HEK293 (cell line): ENCODE results near the gene NGF.

Experiments
- CTCF ChIA-PET: fragments of 350-600 bp; formaldehyde crosslinking; extraction: SDS; loops from one replicate; lab custom pipeline; 2021; ENCODE audit warnings: antibody characterized with exemption; lab: Yijun Ruan, JAX
- POLR2A ChIA-PET: fragments of 300-600 bp; formaldehyde crosslinking; extraction: SDS; loops from one replicate; lab custom pipeline; 2020; ENCODE audit warnings: antibody characterized with exemption, inconsistent platforms; lab: Yijun Ruan, JAX
- H3K27ac ChIP-seq: fragments of 200-500 bp; sonication (Bioruptor generic); 2 replicates; pipeline ENCODE4 v1.5.1; 2014; ENCODE audit warnings: low read depth, low read length, control low read depth, inconsistent platforms; ENCODE audit errors: extremely low read depth
- H3K36me3 ChIP-seq, 2 experiments: fragments of 200-500 bp in 1 of 2; sonication (Bioruptor generic) in 1 of 2; 1 replicate in 1 of 2; 2 replicates in 1 of 2; pipeline ENCODE4 v1.5.1; 2014 to 2017; ENCODE audit warnings: inconsistent platforms in 2 of 2, low read length in 2 of 2; ENCODE audit not compliant: control insufficient read depth in 2 of 2, insufficient read depth in 1 of 2
- H3K4me1 ChIP-seq: fragments of 200-500 bp; sonication (Bioruptor generic); 2 replicates; pipeline ENCODE4 v1.5.1; 2014; ENCODE audit warnings: mild to moderate bottlenecking, low read length, inconsistent platforms; ENCODE audit not compliant: control insufficient read depth, insufficient read depth
- H3K4me3 ChIP-seq: 2 replicates; pipeline ENCODE4 v1.5.1; 2011; ENCODE audit warnings: low read depth, mild to moderate bottlenecking, control low read depth, low read length, moderate library complexity
- H3K9me3 ChIP-seq: fragments of 200-500 bp; sonication (Bioruptor generic); 2 replicates; pipeline ENCODE4 v1.5.1; 2014; ENCODE audit warnings: low read depth, low read length, inconsistent platforms; ENCODE audit not compliant: control insufficient read depth, insufficient read depth
- GLIS2 ChIP-seq: fragments of 450-650 bp; formaldehyde crosslinking; IDR thresholded peaks from 2 replicates; pipeline ENCODE4 v1.5.1; 2016; ENCODE audit warnings: missing biosample characterization, missing genetic modification characterization
- PRDM1 ChIP-seq: fragments of 450-650 bp; formaldehyde crosslinking; IDR thresholded peaks from 2 replicates; pipeline ENCODE4; 2016; ENCODE audit warnings: missing biosample characterization, missing genetic modification characterization
- SCRT2 ChIP-seq: fragments of 450-650 bp; formaldehyde crosslinking; IDR thresholded peaks from 2 replicates; pipeline ENCODE4 v1.5.1; 2016; ENCODE audit warnings: missing biosample characterization, missing genetic modification characterization
- TCF7L2 ChIP-seq: IDR thresholded peaks from 2 replicates; pipeline ENCODE4 v1.6.1; 2011; ENCODE audit warnings: low read depth, mild to moderate bottlenecking, inconsistent platforms, low read length, moderate library complexity, borderline replicate concordance
- YY2 ChIP-seq: fragments of 450-650 bp; formaldehyde crosslinking; IDR thresholded peaks from 2 replicates; pipeline ENCODE4 v1.5.1; 2016; ENCODE audit warnings: missing biosample characterization, missing genetic modification characterization
- ZBTB7A ChIP-seq: fragments of 450-650 bp; formaldehyde crosslinking; IDR thresholded peaks from 2 replicates; pipeline ENCODE4 v1.5.1; 2016; ENCODE audit warnings: low read depth, missing biosample characterization, missing genetic modification characterization
- ZNF175 ChIP-seq: fragments of 450-650 bp; formaldehyde crosslinking; IDR thresholded peaks from 2 replicates; pipeline ENCODE4 v1.5.1; 2016; ENCODE audit warnings: missing biosample characterization, missing genetic modification characterization
- ZNF292 ChIP-seq: fragments of 450-650 bp; formaldehyde crosslinking; IDR thresholded peaks from 2 replicates; pipeline ENCODE4 v1.5.1; 2016; ENCODE audit warnings: low read depth, missing biosample characterization, missing genetic modification characterization, borderline replicate concordance
- ZNF416 ChIP-seq: fragments of 450-650 bp; formaldehyde crosslinking; IDR thresholded peaks from 2 replicates; pipeline ENCODE4 v1.5.1; 2016; ENCODE audit warnings: missing biosample characterization, missing genetic modification characterization
- ZNF426 ChIP-seq: fragments of 450-650 bp; formaldehyde crosslinking; IDR thresholded peaks from 2 replicates; pipeline ENCODE4 v1.5.1; 2017; ENCODE audit warnings: missing biosample characterization, missing genetic modification characterization, mild to moderate bottlenecking, inconsistent platforms, moderate library complexity
- ZNF433 ChIP-seq: fragments of 450-650 bp; formaldehyde crosslinking; IDR thresholded peaks from 2 replicates; pipeline ENCODE4 v1.5.1; 2016; ENCODE audit warnings: missing biosample characterization, missing genetic modification characterization, low read depth
- ZNF473 ChIP-seq: fragments of 450-650 bp; formaldehyde crosslinking; IDR thresholded peaks from 2 replicates; pipeline ENCODE4 v1.5.1; 2017; ENCODE audit warnings: missing biosample characterization, missing genetic modification characterization
- ZNF501 ChIP-seq: fragments of 450-650 bp; formaldehyde crosslinking; IDR thresholded peaks from 2 replicates; pipeline ENCODE4 v1.5.1; 2016; ENCODE audit warnings: missing biosample characterization, missing genetic modification characterization
- ZNF600 ChIP-seq: fragments of 450-650 bp; formaldehyde crosslinking; IDR thresholded peaks from 2 replicates; pipeline ENCODE4 v1.5.1; 2016; ENCODE audit warnings: missing biosample characterization, missing genetic modification characterization
- TF ChIP-seq, protein P1 (sequence below): fragments of 450-650 bp; formaldehyde crosslinking; conservative IDR thresholded peaks from 2 replicates; pipeline ENCODE4 v1.5.1; 2016; ENCODE audit warnings: low read depth, missing biosample characterization, missing genetic modification characterization
- TF ChIP-seq, protein P2 (sequence below): fragments of 450-650 bp; formaldehyde crosslinking; IDR thresholded peaks from 2 replicates; pipeline ENCODE4 v1.5.1; 2016; ENCODE audit warnings: missing biosample characterization, missing genetic modification characterization
- TF ChIP-seq, protein P3 (sequence below): fragments of 450-650 bp; formaldehyde crosslinking; IDR thresholded peaks from 2 replicates; pipeline ENCODE4 v1.5.1; 2016; ENCODE audit warnings: missing biosample characterization, missing genetic modification characterization
- TF ChIP-seq, protein P4 (sequence below): fragments of 450-650 bp; formaldehyde crosslinking; IDR thresholded peaks from 2 replicates; pipeline ENCODE4 v1.5.1; 2016; ENCODE audit warnings: missing biosample characterization, missing genetic modification characterization, borderline replicate concordance
- TF ChIP-seq, protein P5 (sequence below): fragments of 450-650 bp; formaldehyde crosslinking; IDR thresholded peaks from 2 replicates; pipeline ENCODE4 v1.5.1; 2016; ENCODE audit warnings: missing biosample characterization, missing genetic modification characterization, borderline replicate concordance

NGF gene

DNA sequence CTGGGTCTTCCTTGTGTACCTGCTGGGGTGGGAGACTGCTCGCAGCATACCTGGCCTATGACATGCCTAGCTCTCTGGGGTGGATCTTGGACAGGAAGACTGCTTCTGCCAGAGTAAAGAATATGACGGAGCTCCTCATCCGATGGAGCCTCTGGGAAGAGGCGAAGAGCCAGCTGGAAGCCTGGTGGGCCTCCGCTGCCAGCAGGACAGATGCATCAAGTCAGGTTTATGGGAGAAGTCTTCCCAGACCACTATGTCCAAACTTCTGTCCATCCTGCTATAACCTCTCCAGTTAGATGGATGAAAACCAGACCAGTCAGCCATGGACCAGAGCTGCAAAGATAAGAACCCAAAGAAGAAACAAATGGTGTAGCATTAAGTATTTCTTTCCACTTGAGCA lies 27.7 kb upstream of the NGF start:
- Histone ChIP-seq H3K4me3 (no peak overlapping the region), H3K36me3 (no peaks in the 10 kb centered on the region), H3K9me3 (no peaks in the 10 kb centered on the region), H3K27ac (no peak overlapping the region), H3K4me1 (no peaks in the 10 kb centered on the region)
- ChIA-PET POLR2A (no interaction called here), CTCF (interaction anchor here (0.7 to 1.6 kb wide), 3 partner anchors 20 to 140 kb away, joined by 3 to 6 read pairs (median 4); no protein-coding TSS in a partner anchor)
- no peak for TF ChIP-seq YY2
- no peak for TF ChIP-seq ZBTB7A (tag by site-specific recombination)
- TF ChIP-seq ZNF416 = no peak
- TF ChIP-seq ZNF292 (tag by site-specific recombination) = no peak
- TF ChIP-seq ZNF473 (tag by site-specific recombination) = no peak
- TF ChIP-seq ZNF426 = no peak
- no peak for TF ChIP-seq ZNF175
- TF ChIP-seq, protein P1, sequence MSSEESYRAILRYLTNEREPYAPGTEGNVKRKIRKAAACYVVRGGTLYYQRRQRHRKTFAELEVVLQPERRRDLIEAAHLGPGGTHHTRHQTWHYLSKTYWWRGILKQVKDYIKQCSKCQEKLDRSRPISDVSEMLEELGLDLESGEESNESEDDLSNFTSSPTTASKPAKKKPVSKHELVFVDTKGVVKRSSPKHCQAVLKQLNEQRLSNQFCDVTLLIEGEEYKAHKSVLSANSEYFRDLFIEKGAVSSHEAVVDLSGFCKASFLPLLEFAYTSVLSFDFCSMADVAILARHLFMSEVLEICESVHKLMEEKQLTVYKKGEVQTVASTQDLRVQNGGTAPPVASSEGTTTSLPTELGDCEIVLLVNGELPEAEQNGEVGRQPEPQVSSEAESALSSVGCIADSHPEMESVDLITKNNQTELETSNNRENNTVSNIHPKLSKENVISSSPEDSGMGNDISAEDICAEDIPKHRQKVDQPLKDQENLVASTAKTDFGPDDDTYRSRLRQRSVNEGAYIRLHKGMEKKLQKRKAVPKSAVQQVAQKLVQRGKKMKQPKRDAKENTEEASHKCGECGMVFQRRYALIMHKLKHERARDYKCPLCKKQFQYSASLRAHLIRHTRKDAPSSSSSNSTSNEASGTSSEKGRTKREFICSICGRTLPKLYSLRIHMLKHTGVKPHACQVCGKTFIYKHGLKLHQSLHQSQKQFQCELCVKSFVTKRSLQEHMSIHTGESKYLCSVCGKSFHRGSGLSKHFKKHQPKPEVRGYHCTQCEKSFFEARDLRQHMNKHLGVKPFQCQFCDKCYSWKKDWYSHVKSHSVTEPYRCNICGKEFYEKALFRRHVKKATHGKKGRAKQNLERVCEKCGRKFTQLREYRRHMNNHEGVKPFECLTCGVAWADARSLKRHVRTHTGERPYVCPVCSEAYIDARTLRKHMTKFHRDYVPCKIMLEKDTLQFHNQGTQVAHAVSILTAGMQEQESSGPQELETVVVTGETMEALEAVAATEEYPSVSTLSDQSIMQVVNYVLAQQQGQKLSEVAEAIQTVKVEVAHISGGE (tag by site-specific recombination) = no peak
- no peak for TF ChIP-seq GLIS2 (tag by site-specific recombination)
- no peak for TF ChIP-seq ZNF433 (tag by site-specific recombination)
- TF ChIP-seq, protein P2, sequence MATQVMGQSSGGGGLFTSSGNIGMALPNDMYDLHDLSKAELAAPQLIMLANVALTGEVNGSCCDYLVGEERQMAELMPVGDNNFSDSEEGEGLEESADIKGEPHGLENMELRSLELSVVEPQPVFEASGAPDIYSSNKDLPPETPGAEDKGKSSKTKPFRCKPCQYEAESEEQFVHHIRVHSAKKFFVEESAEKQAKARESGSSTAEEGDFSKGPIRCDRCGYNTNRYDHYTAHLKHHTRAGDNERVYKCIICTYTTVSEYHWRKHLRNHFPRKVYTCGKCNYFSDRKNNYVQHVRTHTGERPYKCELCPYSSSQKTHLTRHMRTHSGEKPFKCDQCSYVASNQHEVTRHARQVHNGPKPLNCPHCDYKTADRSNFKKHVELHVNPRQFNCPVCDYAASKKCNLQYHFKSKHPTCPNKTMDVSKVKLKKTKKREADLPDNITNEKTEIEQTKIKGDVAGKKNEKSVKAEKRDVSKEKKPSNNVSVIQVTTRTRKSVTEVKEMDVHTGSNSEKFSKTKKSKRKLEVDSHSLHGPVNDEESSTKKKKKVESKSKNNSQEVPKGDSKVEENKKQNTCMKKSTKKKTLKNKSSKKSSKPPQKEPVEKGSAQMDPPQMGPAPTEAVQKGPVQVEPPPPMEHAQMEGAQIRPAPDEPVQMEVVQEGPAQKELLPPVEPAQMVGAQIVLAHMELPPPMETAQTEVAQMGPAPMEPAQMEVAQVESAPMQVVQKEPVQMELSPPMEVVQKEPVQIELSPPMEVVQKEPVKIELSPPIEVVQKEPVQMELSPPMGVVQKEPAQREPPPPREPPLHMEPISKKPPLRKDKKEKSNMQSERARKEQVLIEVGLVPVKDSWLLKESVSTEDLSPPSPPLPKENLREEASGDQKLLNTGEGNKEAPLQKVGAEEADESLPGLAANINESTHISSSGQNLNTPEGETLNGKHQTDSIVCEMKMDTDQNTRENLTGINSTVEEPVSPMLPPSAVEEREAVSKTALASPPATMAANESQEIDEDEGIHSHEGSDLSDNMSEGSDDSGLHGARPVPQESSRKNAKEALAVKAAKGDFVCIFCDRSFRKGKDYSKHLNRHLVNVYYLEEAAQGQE (tag by site-specific recombination) = no peak
- TF ChIP-seq SCRT2 (tag by site-specific recombination) = no peak
- no peak for TF ChIP-seq ZNF501 (tag by site-specific recombination)
- TF ChIP-seq, protein P3, sequence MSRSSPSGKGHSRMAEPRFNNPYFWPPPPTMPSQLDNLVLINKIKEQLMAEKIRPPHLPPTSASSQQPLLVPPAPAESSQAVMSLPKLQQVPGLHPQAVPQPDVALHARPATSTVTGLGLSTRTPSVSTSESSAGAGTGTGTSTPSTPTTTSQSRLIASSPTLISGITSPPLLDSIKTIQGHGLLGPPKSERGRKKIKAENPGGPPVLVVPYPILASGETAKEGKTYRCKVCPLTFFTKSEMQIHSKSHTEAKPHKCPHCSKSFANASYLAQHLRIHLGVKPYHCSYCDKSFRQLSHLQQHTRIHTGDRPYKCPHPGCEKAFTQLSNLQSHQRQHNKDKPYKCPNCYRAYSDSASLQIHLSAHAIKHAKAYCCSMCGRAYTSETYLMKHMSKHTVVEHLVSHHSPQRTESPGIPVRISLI (tag by site-specific recombination) = no peak
- TF ChIP-seq, protein P4, sequence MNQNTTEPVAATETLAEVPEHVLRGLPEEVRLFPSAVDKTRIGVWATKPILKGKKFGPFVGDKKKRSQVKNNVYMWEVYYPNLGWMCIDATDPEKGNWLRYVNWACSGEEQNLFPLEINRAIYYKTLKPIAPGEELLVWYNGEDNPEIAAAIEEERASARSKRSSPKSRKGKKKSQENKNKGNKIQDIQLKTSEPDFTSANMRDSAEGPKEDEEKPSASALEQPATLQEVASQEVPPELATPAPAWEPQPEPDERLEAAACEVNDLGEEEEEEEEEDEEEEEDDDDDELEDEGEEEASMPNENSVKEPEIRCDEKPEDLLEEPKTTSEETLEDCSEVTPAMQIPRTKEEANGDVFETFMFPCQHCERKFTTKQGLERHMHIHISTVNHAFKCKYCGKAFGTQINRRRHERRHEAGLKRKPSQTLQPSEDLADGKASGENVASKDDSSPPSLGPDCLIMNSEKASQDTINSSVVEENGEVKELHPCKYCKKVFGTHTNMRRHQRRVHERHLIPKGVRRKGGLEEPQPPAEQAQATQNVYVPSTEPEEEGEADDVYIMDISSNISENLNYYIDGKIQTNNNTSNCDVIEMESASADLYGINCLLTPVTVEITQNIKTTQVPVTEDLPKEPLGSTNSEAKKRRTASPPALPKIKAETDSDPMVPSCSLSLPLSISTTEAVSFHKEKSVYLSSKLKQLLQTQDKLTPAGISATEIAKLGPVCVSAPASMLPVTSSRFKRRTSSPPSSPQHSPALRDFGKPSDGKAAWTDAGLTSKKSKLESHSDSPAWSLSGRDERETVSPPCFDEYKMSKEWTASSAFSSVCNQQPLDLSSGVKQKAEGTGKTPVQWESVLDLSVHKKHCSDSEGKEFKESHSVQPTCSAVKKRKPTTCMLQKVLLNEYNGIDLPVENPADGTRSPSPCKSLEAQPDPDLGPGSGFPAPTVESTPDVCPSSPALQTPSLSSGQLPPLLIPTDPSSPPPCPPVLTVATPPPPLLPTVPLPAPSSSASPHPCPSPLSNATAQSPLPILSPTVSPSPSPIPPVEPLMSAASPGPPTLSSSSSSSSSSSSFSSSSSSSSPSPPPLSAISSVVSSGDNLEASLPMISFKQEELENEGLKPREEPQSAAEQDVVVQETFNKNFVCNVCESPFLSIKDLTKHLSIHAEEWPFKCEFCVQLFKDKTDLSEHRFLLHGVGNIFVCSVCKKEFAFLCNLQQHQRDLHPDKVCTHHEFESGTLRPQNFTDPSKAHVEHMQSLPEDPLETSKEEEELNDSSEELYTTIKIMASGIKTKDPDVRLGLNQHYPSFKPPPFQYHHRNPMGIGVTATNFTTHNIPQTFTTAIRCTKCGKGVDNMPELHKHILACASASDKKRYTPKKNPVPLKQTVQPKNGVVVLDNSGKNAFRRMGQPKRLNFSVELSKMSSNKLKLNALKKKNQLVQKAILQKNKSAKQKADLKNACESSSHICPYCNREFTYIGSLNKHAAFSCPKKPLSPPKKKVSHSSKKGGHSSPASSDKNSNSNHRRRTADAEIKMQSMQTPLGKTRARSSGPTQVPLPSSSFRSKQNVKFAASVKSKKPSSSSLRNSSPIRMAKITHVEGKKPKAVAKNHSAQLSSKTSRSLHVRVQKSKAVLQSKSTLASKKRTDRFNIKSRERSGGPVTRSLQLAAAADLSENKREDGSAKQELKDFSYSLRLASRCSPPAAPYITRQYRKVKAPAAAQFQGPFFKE (tag by site-specific recombination) = no peak
- no peak for TF ChIP-seq ZNF600 (tag by site-specific recombination)
- no peak for TF ChIP-seq TCF7L2
- TF ChIP-seq, protein P5, sequence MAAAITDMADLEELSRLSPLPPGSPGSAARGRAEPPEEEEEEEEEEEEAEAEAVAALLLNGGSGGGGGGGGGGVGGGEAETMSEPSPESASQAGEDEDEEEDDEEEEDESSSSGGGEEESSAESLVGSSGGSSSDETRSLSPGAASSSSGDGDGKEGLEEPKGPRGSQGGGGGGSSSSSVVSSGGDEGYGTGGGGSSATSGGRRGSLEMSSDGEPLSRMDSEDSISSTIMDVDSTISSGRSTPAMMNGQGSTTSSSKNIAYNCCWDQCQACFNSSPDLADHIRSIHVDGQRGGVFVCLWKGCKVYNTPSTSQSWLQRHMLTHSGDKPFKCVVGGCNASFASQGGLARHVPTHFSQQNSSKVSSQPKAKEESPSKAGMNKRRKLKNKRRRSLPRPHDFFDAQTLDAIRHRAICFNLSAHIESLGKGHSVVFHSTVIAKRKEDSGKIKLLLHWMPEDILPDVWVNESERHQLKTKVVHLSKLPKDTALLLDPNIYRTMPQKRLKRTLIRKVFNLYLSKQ (tag by site-specific recombination) = no peak
- TF ChIP-seq PRDM1 (tag by site-specific recombination) = no peak
